Lower leg skin (tissue), 4 donors: ENCODE data around the gene CGAS. TPM values are rescaled to one million over a fixed set of nuclear protein-coding genes. Genes with fewer than 3 reads are reported as not detected.
"Not testable (repeated sequence)": the region's sequence is repeated elsewhere in the genome, so short reads cannot be mapped to it uniquely, and the experiment has no call there.

ENCODE experiments used
- DNase-seq, 2 donors: peaks; one replicate each; pipeline ENCODE4 v3.0.0-alpha.2; 2019; ENCODE audit warnings: low spot score in 2 of 2
- H3K4me3 ChIP-seq: fragments of 200-600 bp; sonication (generic); 2 replicates; pipeline ENCODE4 v1.5.1; 2017; ENCODE audit warnings: mild to moderate bottlenecking, low read depth; ENCODE audit not compliant: poor library complexity, severe bottlenecking
- CTCF ChIP-seq, 3 donors: fragments of 450-650 bp; IDR thresholded peaks; one replicate each; pipeline ENCODE4 v1.5.1; 2016; ENCODE audit warnings: antibody characterized with exemption in 3 of 3, mild to moderate bottlenecking in 3 of 3, moderate library complexity in 2 of 3
- POLR2A ChIP-seq, 2 donors: fragments of 450-650 bp; IDR thresholded peaks; one replicate each; pipeline ENCODE4 v1.6.1; 2016 to 2017; ENCODE audit warnings: antibody characterized with exemption in 2 of 2, mild to moderate bottlenecking in 1 of 2, moderate library complexity in 1 of 2
- WGBS, 2 donors: methylation state at CpG; one replicate each; pipeline ENCODE4 v1.1.5; 2018; 5-methylcytosine and 5-hydroxymethylcytosine counted together
- intact Hi-C: fragments of 100-400 bp; cut with DNase I; formaldehyde crosslinking; loops from one replicate; pipeline ENCODE4 v1.15.0; 2023; ENCODE audit warnings: low total_unique reads
- total RNA-seq, 4 donors: library from RNA; depleted of rRNA; stranded (reverse); fragments of >200 nt; gene quantifications; one replicate each; pipeline ENCODE4 v1.1.0, GENCODE V29; 2016

The CGAS gene
- total RNA-seq, 4 donors from 2014 or later, result 0.83 to 2.2 (median 1.6) TPM

- no peak for DNase-seq
- intact Hi-C loops, result no loop called here
- TF ChIP-seq POLR2A (IDR thresholded peaks at IDR 0.05) (no peak), CTCF (IDR thresholded peaks at IDR 0.05) (no peak)
- WGBS, 2 donors, result 28 to 40% methylated on average over 4 of the region's 4 CpGs
- H3K4me3 ChIP-seq, result no peak overlapping the region
Measured at GRCh38 chr6:73388433-73388799, 63.7 kb downstream of the CGAS start.

- WGBS, 2 donors, result 82 to 85% methylated on average over 6 of the region's 6 CpGs
- no peak for DNase-seq
- no peak overlapping the region for H3K4me3 ChIP-seq
- intact Hi-C loops, result no loop called here
- no peak for TF ChIP-seq CTCF (IDR thresholded peaks at IDR 0.05)
- no peak for TF ChIP-seq POLR2A (IDR thresholded peaks at IDR 0.05)
Measured at GRCh38 chr6:73382462-73383113, 69.5 kb downstream of the CGAS start.

- intact Hi-C loops, H3K4me3 ChIP-seq, DNase-seq: not testable (repeated sequence)
- 94 to 95% methylated on average over 10 of the region's 10 CpGs for WGBS, 2 donors
Measured at GRCh38 chr6:73381531-73381930, 70.6 kb downstream of the CGAS start.

- no peak for DNase-seq
- TF ChIP-seq POLR2A (IDR thresholded peaks at IDR 0.05), result no peak
- no peak for TF ChIP-seq CTCF (IDR thresholded peaks at IDR 0.05)
- intact Hi-C loops, result no loop called here
- no peak overlapping the region for H3K4me3 ChIP-seq
- 35 to 42% methylated on average over 3 of the region's 3 CpGs for WGBS, 2 donors
Measured at GRCh38 chr6:73377225-73377624, 74.9 kb downstream of the CGAS start.

GRCh38 chr6:73375216-73375615, 76.9 kb downstream of the CGAS start:
- H3K4me3 ChIP-seq, result no peak overlapping the region
- no peak for TF ChIP-seq CTCF (IDR thresholded peaks at IDR 0.05)
- TF ChIP-seq POLR2A (IDR thresholded peaks at IDR 0.05), result no peak
- DNase-seq, result no peak
- WGBS, 2 donors, result 74 to 80% methylated on average over 1 of the region's 1 CpG
- intact Hi-C loops, result no loop called here

Other genes with a start within 250 kb of the CGAS start
- not detected for gene KHDC1L, start 226.8 kb downstream of the CGAS start, total RNA-seq
- gene KHDC1, start 189.1 kb downstream of the CGAS start, total RNA-seq, result under 1 TPM in 2 of 4 donors, not detected in 2; 0.13 to 0.34 TPM
- not detected for gene DPPA5, start 98.0 kb downstream of the CGAS start, total RNA-seq
- gene KHDC3L, start 89.6 kb downstream of the CGAS start, total RNA-seq, result not detected
- under 1 TPM in 1 of 4 donors, not detected in 3; 0.88 TPM for gene OOEP, start 82.4 kb downstream of the CGAS start, total RNA-seq
- 1 to 10 TPM in 2 of 4 donors, under 1 TPM in 2; 0.89 to 2.3 (median 1.6) TPM for gene DDX43, start 57.5 kb downstream of the CGAS start, total RNA-seq
- 10 to 100 TPM; 22.6 to 29.6 (median 25.1) TPM for gene MTO1, start 9.4 kb upstream of the CGAS start, total RNA-seq
- gene EEF1A1, start 68.7 kb upstream of the CGAS start, total RNA-seq, result over 10,000 TPM in 2 of 4 donors, 1,000 to 10,000 TPM in 2; 8,072 to 12,275 (median 10,774) TPM
- 10 to 100 TPM; 11.3 to 13.2 (median 12.2) TPM for gene SLC17A5, start 201.7 kb upstream of the CGAS start, total RNA-seq
- gene CD109, start 243.9 kb upstream of the CGAS start, total RNA-seq, result 10 to 100 TPM; 26.1 to 51.7 (median 33.3) TPM